GM19468 (cell line): ENCODE data around the gene EPDR1.

Source experiments
- ATAC-seq: cut with Tn5 transposase; IDR thresholded peaks from one replicate; pipeline ENCODE4 v1.9.1; 2021; ENCODE audit warnings: mild to moderate bottlenecking, moderate library complexity, moderate number of reproducible peaks; ENCODE audit not compliant: unreplicated experiment; ENCODE audit errors: extremely low read depth

EPDR1 gene

DNA sequence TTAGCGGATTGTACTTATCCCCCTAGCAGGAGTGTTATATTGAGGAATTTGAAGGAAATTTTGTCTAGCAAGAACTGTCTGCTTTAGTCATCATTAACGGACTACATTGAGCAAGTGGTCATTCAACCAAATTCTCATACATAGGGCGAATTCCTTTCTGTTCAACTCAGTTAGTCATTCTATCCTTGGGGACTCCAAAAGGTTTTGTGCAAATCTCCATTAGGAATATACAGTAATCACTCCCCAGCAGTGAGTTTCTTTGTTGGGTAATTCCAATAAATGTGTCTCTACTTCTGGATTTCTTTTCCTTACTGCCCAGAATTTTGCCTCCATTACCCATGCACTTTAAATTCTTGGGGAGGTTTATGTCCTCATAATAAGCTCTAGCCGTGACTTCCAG lies 51.1 kb downstream of the EPDR1 start:
- ATAC-seq, result no peak

DNA sequence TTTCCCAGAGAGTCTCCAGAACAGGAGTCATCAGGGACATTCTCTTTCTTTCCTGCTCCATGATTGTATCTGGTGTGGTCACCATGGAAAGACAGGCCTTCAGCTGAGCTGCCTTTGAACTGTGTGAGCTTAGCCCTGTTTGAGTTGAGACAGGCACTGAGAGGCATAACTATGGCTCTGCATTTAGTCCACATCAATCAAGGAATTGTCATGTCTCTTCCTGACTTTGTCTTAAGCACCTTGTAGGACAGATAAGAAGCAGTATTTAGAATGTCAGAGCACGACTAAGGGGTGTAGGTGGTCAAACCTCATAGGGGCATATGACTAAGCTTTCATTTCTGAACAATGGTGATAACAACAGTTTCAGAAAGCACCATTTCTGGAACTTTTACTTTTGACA lies 53.5 kb downstream of the EPDR1 start:
- ATAC-seq, result no peak

DNA sequence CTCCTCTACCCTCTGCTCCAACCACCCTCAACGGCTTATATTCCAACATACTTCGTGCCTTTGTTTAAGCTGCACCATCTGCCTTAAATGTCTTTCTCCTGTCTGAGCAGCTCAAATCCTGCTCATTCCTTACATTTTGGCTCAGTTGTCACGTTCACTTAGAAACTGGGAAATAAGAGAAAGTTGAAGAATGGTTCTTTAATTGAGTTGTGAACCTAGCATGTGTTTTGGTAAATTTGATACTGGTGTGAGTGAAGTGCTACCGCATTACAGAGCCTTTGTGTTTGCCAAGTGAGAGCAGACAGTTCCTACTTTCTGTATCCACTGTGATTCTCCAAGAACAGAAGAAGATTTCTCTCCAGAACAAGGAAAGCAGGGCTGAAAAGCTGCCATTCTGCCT lies 54.3 kb downstream of the EPDR1 start:
- ATAC-seq, result no peak

DNA sequence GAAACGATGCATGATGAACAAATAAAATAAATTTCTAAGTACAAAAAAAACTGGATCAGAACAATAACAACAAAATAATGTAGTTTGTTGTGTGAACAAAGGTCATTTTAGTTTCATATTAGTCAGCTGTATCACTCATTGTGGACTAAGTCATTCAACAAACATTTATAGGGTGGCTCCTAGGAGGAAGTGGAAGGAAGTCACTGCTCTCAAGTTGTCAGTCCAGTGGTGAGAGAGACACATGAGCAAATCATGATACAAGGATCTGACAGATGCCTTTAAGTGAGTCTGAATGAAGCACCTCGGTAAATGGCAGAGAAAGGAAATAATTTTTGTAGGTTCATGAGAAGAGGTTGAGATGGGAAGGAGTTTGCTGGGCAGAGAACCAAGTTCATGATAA lies 56.8 kb downstream of the EPDR1 start:
- ATAC-seq, result no peak

DNA sequence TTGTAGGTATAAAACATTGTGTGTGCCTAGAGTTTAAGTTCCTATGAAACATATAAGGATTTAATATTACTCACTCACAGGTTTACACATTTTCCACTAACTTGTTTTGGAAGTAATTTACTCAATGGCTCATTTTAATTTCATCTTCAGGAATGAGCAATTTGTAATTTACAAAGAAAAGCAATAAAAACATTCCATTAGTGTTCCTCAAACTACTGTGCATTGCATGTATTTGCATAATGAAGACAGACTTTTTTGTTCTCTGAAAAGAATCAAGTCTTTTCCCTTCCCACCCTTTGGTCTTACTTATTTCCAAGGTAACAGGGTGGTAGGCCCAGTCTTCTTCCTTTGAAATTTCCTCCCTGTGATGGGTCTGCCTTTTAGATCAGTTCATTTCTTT lies 61.2 kb downstream of the EPDR1 start:
- ATAC-seq, result no peak

DNA sequence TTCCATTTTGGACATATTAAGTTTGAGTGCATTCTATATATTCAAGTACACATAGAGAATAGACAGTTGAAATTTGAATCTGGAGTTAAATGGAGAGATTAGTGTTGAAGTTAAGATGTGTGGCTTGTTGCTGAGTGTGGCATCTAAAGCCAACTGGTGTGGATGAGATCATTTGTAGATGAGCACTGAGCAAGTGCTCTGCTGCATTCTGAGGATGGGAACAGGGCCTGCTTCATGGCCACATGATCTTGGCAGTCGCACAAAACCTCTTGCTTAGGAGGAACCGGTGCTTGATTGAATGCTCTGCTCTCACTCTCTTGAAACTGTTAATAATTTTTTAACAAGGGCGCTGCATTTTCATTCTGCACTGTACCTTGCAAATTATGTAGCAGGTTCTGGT lies 62.0 kb downstream of the EPDR1 start:
- no peak for ATAC-seq

DNA sequence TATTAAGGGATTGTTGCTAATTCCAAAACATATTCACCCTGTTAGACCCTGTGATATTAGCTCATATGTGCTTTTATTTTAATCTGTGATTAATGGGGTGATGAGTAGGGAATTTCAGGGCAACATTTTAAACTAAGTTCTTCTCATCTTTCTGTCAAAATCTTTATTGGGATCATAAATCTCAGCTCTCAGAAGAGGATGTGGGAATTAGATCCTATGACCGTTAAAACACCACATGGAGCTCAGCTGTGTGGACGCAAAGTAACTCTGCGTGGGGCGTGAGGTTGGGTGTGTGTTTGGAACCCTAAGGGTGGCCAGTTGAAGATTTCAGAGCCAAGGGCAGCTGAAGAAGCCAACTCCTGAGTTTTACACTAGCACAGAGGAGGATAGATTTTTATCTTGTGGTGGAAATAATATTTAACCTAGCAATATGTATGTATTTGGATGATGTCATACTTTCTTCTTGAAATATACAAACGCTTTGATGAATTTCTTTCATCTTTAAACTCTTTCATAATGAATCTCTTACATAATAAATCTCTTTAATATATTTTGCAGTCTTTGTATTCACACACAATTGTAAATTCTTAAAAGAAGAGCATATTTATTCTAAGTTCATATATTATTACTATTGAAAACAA lies 64.4 kb downstream of the EPDR1 start:
- no peak for ATAC-seq

DNA sequence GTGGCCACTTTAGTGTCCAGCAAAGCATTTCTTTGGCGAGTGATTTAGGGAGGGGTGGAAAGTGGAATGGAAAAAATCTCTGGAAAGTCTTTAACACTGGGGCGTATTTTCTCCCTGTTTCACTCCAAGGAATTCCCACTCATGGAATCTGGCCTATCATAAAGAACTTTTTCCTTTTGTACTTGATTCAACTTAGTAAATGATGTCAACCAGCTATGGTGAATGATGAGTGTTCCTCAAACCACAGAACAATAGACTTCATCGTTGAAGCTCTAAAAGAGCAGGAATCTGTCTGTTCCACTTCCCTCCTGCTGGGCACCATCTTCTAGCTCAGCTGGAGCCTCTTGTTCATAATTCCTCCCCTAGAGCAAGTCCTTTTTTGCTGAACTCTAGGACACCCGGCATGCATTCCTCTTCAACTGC lies 66.5 kb downstream of the EPDR1 start:
- no peak for ATAC-seq

DNA sequence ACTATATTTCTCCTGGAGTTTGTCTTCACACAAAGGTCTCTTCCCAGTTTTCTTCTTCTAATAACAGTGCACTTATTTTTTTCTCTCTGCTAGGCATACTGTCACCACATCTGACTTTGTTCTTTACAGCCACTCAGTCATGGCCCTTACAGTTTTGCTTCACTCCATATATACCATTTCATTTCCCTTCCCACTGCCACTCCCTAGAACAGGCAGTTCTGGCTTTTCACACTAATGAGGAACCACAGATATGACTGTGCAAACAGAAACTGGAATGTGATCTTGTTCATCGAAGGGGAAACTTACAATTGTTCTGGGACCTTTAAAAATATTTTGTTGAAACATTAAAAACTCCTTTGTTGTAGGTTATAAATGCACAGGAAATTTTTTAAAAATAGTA lies 67.3 kb downstream of the EPDR1 start:
- no peak for ATAC-seq

DNA sequence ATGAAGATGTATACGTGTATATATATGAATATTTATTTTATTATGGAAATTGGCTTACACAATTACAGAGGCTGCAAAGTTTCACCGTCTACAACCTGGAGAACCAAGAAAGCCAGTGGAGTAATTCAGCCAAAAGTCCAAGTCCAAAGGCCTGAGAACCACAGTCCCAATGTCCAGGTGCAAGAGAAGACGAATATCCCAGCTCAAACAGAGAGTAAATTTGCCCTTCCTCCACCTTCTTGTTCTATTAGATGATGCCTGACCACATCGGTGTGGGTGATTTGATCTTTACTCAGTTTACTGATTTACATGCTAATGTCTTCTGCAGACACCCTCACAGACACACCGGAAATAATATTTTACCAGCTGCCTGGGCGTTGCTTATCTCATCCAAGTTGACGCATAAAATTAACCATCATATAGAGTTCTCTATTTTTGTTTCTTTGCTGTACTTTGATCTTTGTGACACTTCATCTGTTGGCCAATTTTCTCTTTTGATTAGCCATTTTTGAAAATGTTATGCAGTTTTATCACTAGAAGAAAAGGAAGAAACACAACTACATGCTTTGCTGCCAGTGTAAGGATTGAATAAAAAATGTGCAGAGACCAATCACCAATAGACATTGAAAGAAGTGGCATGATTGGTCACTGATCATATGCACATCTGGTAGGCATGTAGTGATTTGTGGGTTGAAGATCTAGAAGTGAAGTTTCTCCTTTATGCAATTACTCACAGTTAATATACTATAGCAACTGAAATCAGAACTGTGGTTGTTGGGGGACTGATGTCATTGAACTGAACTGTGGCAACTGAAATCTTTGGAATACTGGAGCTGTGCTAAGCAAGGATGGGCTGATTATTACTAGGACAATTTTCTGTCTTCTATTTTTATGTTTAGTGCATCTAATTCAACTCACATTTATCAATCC lies 68.5 kb downstream of the EPDR1 start:
- no peak for ATAC-seq

DNA sequence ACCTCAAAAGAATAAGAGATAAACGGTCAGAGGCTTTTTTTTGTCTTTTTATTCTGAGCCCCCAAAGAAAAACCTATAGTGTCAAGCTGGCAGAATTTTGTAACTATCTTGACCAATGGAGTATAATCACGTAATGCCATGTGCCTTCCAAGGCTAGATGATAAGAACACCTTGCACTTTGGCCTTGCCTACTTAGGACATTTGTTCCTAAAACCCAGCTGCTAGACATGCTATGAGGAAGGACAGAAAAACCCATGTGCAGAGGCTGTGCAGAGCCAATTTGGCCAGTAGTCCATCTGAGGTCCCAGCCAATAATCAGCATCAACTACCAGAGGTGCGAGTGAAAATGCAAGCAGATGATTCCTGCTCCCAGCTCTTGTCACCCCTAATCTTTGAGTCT lies 69.9 kb downstream of the EPDR1 start:
- ATAC-seq, result no peak

DNA sequence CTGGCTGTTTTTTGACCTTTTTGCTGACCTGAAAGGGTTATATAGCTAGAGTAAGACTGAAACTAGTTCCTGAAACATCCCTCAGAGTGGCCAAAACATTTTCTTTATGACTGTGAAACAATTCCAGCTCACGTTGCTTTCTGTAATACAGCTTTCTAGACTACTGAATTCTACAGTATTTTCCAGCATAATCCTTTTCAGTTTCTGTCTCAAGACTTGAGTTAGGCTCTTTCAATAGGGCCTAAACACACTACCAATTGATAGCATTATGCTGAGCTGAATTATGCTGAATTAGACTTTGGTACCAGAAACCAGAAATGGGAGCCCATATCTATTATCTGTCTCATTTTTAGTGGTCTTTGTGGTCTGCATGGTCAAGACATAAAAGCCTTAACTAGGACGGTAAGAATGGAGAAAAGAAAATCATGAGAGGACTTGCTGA lies 72.6 kb downstream of the EPDR1 start:
- ATAC-seq, result no peak

DNA sequence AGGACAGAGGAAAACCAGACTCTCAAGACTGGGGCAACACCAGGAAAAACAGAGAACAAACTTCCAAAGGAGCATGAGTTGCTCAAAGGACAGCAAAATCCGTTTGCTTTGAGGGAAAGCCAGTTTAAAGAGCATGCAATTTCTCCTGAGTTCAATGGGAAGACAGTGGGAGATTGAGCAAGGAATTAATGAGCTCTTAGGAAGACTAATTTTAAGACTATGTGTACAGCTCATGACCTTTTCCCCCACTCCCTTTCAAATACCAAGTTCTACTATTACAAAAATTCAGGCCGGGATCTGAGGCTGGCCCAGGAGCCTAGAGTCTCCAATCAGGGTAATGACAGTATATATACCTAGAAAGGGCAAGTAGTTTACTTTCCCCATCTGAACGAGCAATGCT lies 79.2 kb downstream of the EPDR1 start:
- ATAC-seq, result no peak

DNA sequence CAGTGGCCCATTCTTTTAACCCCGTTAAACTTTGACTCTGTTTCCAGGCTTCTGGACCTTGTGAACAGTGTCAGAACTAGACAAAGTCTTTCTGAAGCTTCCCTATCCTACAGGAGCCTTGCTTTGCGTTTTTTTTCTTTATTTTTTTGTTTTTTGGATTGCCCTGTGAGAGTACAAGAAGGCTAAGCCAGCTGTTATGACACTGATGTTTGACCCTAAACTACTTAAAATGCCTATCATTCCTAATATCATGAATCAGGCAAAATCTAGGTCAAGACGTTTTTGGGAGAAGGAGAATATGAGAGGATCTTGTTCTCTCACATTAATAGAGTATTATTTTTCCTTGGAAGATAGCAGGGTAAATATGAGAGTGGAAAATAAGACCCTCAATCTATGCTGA lies 79.8 kb downstream of the EPDR1 start:
- ATAC-seq, result no peak
